HFF-Myc (cell line): ENCODE data around the gene CCDC107.
A peak's percentile ranks its signal among the peaks of the same experiment; 100 is the strongest.

ENCODE experiments used
- DNase-seq: peaks from one replicate; pipeline ENCODE4 v3.0.0-alpha.2; 2011; ENCODE audit warnings: low read depth; ENCODE audit errors: extremely low read depth
- H3K4me3 ChIP-seq: replicated peaks from 2 replicates; pipeline ENCODE4 v1.5.1; 2011; ENCODE audit warnings: low read depth, mild to moderate bottlenecking, control low read depth, low read length
- CTCF ChIP-seq: IDR thresholded peaks from 2 replicates; pipeline ENCODE4 v1.5.1; 2012; ENCODE audit warnings: mild to moderate bottlenecking, low read depth, low read length, control low read depth; ENCODE audit errors: missing control alignments

CCDC107 gene

GRCh38 chr9:35657546-35658136, 451 bp upstream of the CCDC107 start, which contains the start of gene RMRP:
Gene RMRP (minus strand): TSS chr9:35658019.
- peak; percentile 98 for DNase-seq
- TF ChIP-seq CTCF, result no peak
- peak within 1 kb of the TSS; percentile 52 for H3K4me3 ChIP-seq

- no peak for DNase-seq
- peak overlapping the region; percentile 52 for H3K4me3 ChIP-seq
- TF ChIP-seq CTCF, result no peak
Observed at GRCh38 chr9:35658968-35659220, 802 bp downstream of the CCDC107 start.

- TF ChIP-seq CTCF, result no peak
- H3K4me3 ChIP-seq, result peak overlapping the region; percentile 52
- DNase-seq, result no peak
Observed at GRCh38 chr9:35659340-35659739, 1.2 kb downstream of the CCDC107 start.

DNA sequence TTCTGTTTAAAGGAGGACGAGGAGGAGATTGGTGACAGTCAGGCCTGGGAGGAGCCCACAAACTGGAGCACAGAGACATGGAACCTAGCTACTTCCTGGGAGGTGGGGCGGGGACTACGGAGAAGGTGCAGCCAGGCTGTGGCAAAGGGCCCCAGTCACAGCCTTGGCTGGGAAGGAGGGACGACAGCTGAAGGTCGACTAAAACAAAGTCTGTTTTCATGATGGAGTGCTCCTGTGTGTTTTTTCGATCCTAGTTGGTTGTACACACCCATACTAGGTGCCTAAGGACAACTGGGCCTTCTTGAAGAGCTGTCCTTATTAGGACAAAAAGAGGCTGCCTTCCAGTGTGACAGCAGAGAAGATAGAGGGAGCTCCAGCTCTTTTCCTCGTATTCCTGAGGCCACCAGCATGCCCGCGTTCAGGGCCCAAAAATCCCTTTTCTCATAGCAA, 2.9 kb downstream of the CCDC107 start:
- no peak overlapping the region for H3K4me3 ChIP-seq
- peak; percentile 56 for TF ChIP-seq CTCF
- DNase-seq, result no peak

GRCh38 chr9:35661756-35662350, 3.8 kb downstream of the CCDC107 start:
- no peak for TF ChIP-seq CTCF
- no peak for DNase-seq
- H3K4me3 ChIP-seq, result no peak overlapping the region

DNA sequence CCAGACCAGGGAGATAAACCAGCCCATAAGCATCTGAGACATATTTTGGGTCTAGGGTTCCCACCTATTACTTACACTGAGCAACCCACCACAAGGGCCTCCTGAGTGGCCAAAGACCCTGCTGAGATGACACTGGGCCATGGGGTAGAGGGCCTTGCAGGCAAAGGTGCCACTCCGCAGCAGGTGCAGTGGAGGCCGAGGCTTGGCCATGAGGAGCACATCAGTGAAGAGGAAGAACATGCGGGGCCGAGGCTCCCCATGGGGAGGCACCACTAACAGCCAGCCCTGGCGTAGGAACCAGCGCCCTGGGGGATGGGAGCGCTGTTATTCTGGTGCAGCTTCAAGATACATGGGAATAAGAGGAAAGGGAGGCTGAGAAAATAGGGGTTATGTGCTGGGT, 4.3 kb downstream of the CCDC107 start:
- no peak for TF ChIP-seq CTCF
- DNase-seq, result no peak
- H3K4me3 ChIP-seq, result no peak overlapping the region
